Measurements from ENCODE around the gene MAPK8IP3. TPM values are rescaled to one million over a fixed set of nuclear protein-coding genes. Genes with fewer than 3 reads are reported as not detected.
A peak's percentile ranks its signal among the peaks of the same experiment; 100 is the strongest.

MAPK8IP3 gene
- total and polyA plus RNA-seq, 12 donors: 12.1 to 430 (median 56.1) TPM

DNA sequence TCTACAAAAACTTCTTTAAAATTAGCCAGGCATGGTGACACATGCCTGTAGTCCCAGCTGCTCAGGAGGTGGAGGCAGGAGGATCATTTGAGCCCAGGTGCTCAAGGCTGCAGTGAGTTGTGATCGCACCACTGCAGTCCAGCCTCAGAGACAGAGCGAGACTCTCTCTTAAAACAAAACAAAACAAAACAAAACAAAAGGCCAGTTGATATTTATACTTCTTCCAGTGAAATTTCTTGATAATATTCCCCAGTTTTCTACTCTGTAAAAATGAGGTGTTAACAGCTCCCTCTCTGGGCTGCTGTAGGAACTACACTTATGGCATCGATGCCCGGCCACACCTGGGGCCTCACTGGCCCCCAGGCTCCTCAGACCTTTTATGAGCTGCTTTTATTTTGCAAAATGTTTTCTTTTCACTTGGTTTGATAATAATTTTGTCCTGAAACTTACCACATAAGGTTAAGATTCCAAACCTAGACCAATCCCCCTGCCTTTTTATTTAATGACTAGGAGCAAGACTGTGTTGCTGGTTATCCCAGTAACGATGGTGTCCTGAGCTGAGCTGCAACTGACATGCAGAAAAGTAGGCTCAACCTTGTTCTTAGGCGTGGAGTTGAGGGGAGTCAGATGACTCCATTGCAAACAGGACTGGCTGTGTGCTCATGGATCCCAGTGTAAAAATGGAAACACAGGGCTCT is 17.6 kb downstream of the MAPK8IP3 start:
- Histone ChIP-seq H3K36me3 (replicated peaks in 1 of 2) (peaks cover 0 to 31% of the 10 kb centered on the region in 2 donors), H3K27me3 (no peaks in the 10 kb centered on the region), H3K27ac (peak overlapping the region in 3 of 5 donors; percentile 68 to 78 (median 76)), H3K9me3 (replicated peaks in 1 of 3) (no peaks in the 10 kb centered on the region), H3K4me1 (replicated peaks in 1 of 2) (peaks cover 10 to 23% of the 10 kb centered on the region in 2 donors), H3K4me3 (no peak overlapping the region)
- intact Hi-C loops (cut with DNase I): no loop called here
- WGBS, 4 donors: 28 to 40% (median 31%) methylated on average over 6 of the region's 6 CpGs
- no peak for TF ChIP-seq POLR2A (IDR thresholded peaks at IDR 0.05)
- TF ChIP-seq, protein P1, sequence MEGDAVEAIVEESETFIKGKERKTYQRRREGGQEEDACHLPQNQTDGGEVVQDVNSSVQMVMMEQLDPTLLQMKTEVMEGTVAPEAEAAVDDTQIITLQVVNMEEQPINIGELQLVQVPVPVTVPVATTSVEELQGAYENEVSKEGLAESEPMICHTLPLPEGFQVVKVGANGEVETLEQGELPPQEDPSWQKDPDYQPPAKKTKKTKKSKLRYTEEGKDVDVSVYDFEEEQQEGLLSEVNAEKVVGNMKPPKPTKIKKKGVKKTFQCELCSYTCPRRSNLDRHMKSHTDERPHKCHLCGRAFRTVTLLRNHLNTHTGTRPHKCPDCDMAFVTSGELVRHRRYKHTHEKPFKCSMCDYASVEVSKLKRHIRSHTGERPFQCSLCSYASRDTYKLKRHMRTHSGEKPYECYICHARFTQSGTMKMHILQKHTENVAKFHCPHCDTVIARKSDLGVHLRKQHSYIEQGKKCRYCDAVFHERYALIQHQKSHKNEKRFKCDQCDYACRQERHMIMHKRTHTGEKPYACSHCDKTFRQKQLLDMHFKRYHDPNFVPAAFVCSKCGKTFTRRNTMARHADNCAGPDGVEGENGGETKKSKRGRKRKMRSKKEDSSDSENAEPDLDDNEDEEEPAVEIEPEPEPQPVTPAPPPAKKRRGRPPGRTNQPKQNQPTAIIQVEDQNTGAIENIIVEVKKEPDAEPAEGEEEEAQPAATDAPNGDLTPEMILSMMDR (IDR thresholded peaks at IDR 0.05): peak; percentile 63 to 81 (median 72)
- peak; percentile 36 to 77 (median 54) for DNase-seq

DNA sequence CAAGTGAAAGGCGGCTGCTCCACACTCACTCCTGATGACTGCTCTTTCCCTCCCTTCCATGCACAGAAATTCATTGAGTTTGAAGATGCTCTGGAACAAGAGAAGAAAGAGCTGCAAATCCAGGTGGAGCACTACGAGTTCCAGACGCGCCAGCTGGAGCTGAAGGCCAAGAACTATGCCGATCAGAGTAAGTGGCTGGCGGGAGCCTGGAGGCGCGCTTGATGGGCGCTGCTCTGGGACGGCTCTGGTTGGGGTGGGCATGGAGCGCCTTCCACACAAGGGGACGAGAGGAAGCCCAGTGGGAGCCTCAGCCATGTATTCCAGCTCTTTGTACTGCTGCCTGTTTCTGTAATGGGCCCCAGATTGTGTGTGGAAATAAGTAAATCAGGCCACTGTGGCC is 18.5 kb downstream of the MAPK8IP3 start:
- H3K9me3 ChIP-seq (replicated peaks in 1 of 3): no peaks in the 10 kb centered on the region
- no peak for DNase-seq
- intact Hi-C loops (cut with DNase I): no loop called here
- no peak for TF ChIP-seq POLR2A (IDR thresholded peaks at IDR 0.05)
- TF ChIP-seq, protein P1 (IDR thresholded peaks at IDR 0.05): no peak
- H3K36me3 ChIP-seq (replicated peaks in 1 of 2): peaks cover 0 to 39% of the 10 kb centered on the region in 2 donors
- no peak overlapping the region for H3K27ac ChIP-seq
- H3K27me3 ChIP-seq: no peaks in the 10 kb centered on the region
- H3K4me3 ChIP-seq: no peak overlapping the region
- WGBS, 4 donors: 90 to 94% (median 92%) methylated on average over 7 to 12 of the region's 12 CpGs
- H3K4me1 ChIP-seq (replicated peaks in 1 of 2): peaks cover 10 to 23% of the 10 kb centered on the region in 2 donors

DNA sequence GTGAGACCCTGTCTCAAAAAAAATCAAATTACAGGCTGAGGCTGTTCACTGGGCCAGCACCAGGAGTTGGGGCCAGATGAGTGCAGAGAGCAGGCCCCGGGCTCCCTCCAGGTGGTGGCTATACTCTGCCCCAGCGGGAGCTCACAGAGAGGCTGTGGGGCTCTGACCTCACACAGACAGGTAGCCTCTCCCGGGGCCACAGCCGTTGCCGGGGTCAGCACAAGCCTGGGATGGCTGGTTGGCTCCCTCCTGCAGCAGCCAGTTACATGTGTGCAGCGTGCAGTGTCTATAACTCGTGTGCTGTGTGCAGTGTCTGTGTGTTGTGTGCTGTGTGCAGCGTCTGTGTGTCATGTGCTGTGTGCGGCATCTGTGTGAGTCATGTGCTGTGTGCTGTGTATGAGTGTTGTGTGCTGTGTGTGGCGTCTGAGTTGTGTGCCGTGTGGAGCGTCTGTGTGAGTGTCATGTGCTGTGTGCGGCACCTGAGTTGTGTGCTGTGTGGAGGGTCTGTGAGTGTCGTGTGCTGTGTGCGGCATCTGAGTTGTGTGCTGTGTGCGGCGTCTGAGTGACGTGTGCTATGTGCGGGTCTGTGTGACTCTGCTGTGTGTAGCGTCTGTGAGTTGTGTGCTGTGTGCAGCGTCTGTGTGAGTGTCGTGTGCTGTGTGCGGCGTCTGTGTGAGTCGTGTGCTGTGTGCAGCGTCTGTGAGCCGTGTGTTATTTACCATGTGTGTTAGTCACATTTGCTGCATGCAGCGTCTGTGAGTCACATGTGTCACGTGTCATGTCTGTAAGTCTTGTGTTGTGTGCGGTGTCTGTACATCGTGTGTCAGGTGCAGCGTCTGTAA is 20.9 kb downstream of the MAPK8IP3 start:
- no peak for TF ChIP-seq POLR2A (IDR thresholded peaks at IDR 0.05)
- intact Hi-C loops (cut with DNase I): no loop called here
- peaks cover 0 to 42% of the 10 kb centered on the region in 2 donors for H3K36me3 ChIP-seq (replicated peaks in 1 of 2)
- H3K4me1 ChIP-seq (replicated peaks in 1 of 2): peaks cover 10 to 20% of the 10 kb centered on the region in 2 donors
- WGBS, 4 donors: 92 to 93% (median 92%) methylated on average over 22 to 32 of the region's 32 CpGs
- no peak overlapping the region for H3K4me3 ChIP-seq
- H3K27ac ChIP-seq: no peak overlapping the region
- H3K27me3 ChIP-seq: no peaks in the 10 kb centered on the region
- no peak for DNase-seq
- H3K9me3 ChIP-seq (replicated peaks in 1 of 3): no peaks in the 10 kb centered on the region

DNA sequence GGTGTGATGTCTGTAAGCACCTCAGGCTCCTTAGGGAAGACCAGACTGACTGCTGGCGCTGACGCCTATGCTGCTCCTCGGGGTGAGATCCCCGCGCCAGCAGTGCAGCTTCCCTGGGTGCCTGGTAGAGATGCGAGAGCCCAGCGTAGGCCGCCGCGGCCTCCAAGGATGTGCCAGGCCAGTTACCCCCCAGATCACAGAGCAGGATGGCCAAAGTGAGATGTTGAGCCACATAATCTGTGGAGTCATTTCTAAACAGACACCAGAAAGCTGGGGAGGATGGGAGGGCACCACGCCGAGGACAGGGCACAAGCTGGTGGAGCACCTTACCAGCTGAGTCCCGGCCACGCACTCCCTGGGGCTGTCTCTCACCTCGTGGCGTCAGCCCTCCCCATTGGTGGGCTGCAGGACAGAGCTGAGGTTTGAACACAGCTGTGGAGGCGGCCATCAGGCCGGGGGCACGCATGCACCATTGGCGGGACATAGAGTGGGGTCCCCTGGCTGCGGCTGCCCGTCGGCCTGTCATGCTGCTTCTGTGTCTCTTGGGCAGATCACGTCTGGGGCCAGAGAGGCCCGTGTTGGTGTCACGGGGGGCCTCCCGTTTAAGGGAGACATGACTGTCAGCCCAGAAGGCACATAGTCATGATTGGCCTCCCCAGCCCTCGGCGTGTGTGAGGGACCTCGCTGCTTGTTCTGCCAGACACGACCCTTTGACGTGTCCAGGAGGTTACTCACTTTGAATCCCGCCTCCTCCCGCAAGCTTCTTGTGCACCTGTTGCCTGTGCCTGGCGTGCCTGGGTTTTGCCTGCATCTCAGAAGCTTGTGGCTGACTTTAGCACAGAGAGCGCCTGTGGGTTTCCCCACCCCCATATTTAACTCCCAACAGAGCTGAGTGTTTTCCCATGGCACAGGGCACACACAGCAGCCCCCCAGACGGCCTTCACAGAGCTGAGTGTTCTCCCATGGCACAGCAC is 21.9 kb downstream of the MAPK8IP3 start:
- no peak overlapping the region for H3K4me3 ChIP-seq
- intact Hi-C loops (cut with DNase I): no loop called here
- TF ChIP-seq, protein P1 (IDR thresholded peaks at IDR 0.05): no peak
- no peak for TF ChIP-seq POLR2A (IDR thresholded peaks at IDR 0.05)
- peaks cover 6 to 10% of the 10 kb centered on the region in 2 donors for H3K4me1 ChIP-seq (replicated peaks in 1 of 2)
- H3K36me3 ChIP-seq (replicated peaks in 1 of 2): peaks cover 0 to 51% of the 10 kb centered on the region in 2 donors
- peak overlapping the region in 1 of 5 donors; percentile 40 for H3K27ac ChIP-seq
- 86 to 90% (median 89%) methylated on average over 15 to 37 of the region's 37 CpGs for WGBS, 4 donors
- no peaks in the 10 kb centered on the region for H3K9me3 ChIP-seq (replicated peaks in 1 of 3)
- no peak for DNase-seq
- H3K27me3 ChIP-seq: no peaks in the 10 kb centered on the region

Data from adrenal gland (tissue), 12 donors.